Esophagus (tissue), 2 donors: ENCODE data around the gene CACNA1A. TPM values are rescaled to one million over a fixed set of nuclear protein-coding genes. Genes with fewer than 3 reads are reported as not detected.

Experiments used
- H3K27ac ChIP-seq, 2 donors: one replicate each; pipeline ENCODE4 v1.5.1; 2013; ENCODE audit warnings: low read depth in 2 of 2, mild to moderate bottlenecking in 2 of 2, inconsistent platforms in 1 of 2, low read length in 1 of 2, moderate library complexity in 1 of 2
- H3K27me3 ChIP-seq, 2 donors: one replicate each; pipeline ENCODE4 v1.6.1; 2013; ENCODE audit warnings: low read length in 2 of 2, control low read depth in 1 of 2, mild to moderate bottlenecking in 1 of 2; ENCODE audit not compliant: insufficient read depth in 2 of 2, control insufficient read depth in 1 of 2
- H3K36me3 ChIP-seq, 2 donors: one replicate each; pipeline ENCODE4 v1.6.1; 2013; ENCODE audit warnings: low read length in 1 of 2; ENCODE audit not compliant: control insufficient read depth in 2 of 2, insufficient read depth in 2 of 2
- H3K4me1 ChIP-seq, 2 donors: one replicate each; pipeline ENCODE4 v1.6.1; 2013; ENCODE audit warnings: low read length in 1 of 2; ENCODE audit not compliant: control insufficient read depth in 2 of 2, insufficient read depth in 2 of 2
- H3K4me3 ChIP-seq, 2 donors: one replicate each; pipeline ENCODE4 v1.5.1; 2013; ENCODE audit warnings: low read length in 2 of 2, mild to moderate bottlenecking in 2 of 2, low read depth in 1 of 2, moderate library complexity in 1 of 2
- H3K9me3 ChIP-seq, 2 donors: one replicate each; pipeline ENCODE4 v1.6.1; 2013; ENCODE audit warnings: mild to moderate bottlenecking in 2 of 2, low read depth in 1 of 2, low read length in 1 of 2, moderate library complexity in 1 of 2; ENCODE audit not compliant: control insufficient read depth in 2 of 2, insufficient read depth in 1 of 2
- WGBS, 2 donors: extraction: QIAGEN DNeasy Blood & Tissue Kit; methylation state at CpG; one replicate each; pipeline ENCODE4 v1.1.7; 2013; 5-methylcytosine and 5-hydroxymethylcytosine counted together
- polyA plus RNA-seq, 2 donors: library from polyadenylated mRNA; stranded (reverse); fragments of 200-250 nt; gene quantifications; one replicate each; pipeline ENCODE4 v1.2.3, GENCODE V29; 2013
- donor health status: healthy with polysubstance abuse.
- donor health status: Bipolar disorder and iron deficiency.

The CACNA1A gene
- polyA plus RNA-seq, 2 donors, result 0.20 to 0.33 TPM

DNA sequence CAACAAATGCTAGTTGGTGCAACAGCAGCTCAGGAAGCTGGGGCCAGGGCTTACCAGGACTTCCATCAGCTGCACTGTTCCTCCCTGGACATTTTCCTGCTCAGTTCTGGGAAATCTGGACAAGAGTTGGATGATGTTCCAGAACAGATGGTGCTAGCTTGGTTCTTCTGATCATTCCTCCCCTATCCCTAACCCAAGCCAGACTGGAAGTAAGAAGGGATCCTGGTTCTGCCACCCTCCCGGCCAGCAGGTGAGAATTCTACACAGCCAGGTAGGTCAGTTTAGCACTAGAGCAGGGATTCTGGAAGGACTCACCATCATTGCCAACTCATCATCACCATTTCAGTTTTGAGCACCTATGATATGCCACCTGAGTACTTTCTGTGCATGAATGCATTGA, 30.2 kb downstream of the CACNA1A start:
- Histone ChIP-seq H3K4me3 (no peak overlapping the region), H3K27ac (no peak overlapping the region), H3K4me1 (no peaks in the 10 kb centered on the region), H3K36me3 (no peaks in the 10 kb centered on the region), H3K27me3 (no peaks in the 10 kb centered on the region), H3K9me3 (peaks cover 0 to 8% of the 10 kb centered on the region in 2 donors)
- WGBS, 2 donors, result 57 to 73% methylated on average over 1 of the region's 1 CpG

DNA sequence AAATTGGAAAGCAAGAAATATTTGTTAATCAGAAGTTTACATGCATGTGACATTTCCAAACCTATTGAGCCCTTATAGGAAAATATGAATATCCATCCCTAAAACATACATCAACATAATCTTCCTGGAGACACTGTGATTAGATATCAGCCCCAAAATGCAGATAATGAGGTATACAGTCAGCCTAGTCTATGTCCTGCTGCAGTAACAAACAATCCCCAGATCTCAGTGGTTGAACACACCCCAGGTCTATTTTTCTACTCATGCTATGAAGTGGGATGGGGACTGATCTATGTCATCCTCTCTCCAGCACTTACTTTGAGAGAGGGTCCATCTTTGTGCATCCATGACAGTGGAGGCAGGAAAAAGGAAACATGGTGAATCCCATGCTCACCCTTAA, 31.2 kb downstream of the CACNA1A start:
- no peak overlapping the region for H3K4me3 ChIP-seq

DNA sequence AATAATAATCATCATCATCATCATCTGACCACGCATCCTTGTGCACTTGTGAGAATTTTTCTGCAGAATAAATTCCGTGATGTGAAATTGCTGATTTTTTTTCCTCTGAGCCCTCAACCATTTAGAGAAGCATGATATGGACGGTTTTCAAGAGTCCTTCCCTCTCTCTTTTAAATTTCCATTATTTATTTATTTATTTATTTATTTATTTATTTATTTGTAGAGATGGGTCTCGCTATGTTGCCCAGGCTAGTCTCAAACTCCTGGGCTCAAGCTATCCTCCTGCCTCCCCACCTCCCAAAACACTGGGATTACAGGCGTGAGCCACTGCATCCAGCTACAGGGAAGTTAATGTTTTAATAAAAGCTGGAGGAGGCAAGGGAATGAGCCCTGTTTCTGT, 39.6 kb downstream of the CACNA1A start:
- 74 to 81% methylated on average over 5 of the region's 5 CpGs for WGBS, 2 donors
- H3K27me3 ChIP-seq, result no peaks in the 10 kb centered on the region
- H3K9me3 ChIP-seq, result no peaks in the 10 kb centered on the region
- H3K4me1 ChIP-seq, result no peaks in the 10 kb centered on the region
- H3K4me3 ChIP-seq, result no peak overlapping the region
- H3K27ac ChIP-seq, result no peak overlapping the region
- no peaks in the 10 kb centered on the region for H3K36me3 ChIP-seq

More for the DNA sequence above, 31.2 kb downstream of the CACNA1A start:
- Histone ChIP-seq H3K36me3 (no peaks in the 10 kb centered on the region), H3K27ac (no peak overlapping the region), H3K4me1 (no peaks in the 10 kb centered on the region), H3K27me3 (no peaks in the 10 kb centered on the region), H3K9me3 (peaks cover 0 to 8% of the 10 kb centered on the region in 2 donors)

DNA sequence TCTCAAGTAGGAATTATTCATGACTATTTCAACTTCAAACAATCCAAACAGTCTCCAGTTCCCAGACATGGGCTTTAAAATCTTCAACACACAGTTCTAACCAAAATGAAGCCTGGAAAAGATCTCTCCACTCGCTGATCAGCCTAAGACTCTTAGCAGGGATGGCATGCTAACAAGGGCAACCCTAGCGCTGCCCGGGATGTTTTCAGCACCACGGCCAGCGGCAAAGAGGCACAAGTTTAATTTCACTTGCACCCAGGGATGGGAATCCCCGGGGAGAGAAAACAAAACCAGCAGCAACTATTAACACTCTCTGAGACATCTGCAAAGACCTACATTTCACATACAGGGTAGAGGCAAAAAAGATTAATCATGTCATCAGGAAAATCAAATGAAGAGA, 43.0 kb downstream of the CACNA1A start:
- 16 to 23% methylated on average over 6 of the region's 6 CpGs for WGBS, 2 donors
- Histone ChIP-seq H3K4me1 (no peaks in the 10 kb centered on the region), H3K36me3 (no peaks in the 10 kb centered on the region), H3K4me3 (no peak overlapping the region), H3K27ac (no peak overlapping the region), H3K27me3 (no peaks in the 10 kb centered on the region), H3K9me3 (no peaks in the 10 kb centered on the region)

DNA sequence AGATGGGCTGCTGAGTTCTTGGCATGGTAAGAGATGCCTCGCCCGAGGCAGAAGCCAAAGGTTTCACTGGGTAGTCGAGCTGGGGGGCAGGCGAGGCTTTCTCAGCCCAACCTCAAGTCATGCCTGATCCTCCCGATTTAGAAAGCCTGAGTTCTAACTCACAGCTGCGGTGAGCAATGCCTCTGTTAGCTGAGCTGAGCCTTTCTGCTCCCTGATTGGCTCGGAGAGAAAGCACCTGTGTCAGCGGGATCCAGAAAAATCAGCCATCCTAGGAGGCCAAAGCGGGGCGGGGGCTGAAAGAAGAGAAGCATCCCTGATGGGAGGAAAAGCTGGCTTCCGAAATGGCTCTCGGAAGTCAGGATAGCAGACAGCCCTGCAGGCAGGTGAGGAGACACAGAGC, 44.7 kb downstream of the CACNA1A start:
- Histone ChIP-seq H3K9me3 (no peaks in the 10 kb centered on the region), H3K4me1 (no peaks in the 10 kb centered on the region), H3K4me3 (no peak overlapping the region), H3K36me3 (no peaks in the 10 kb centered on the region), H3K27ac (no peak overlapping the region), H3K27me3 (no peaks in the 10 kb centered on the region)
- WGBS, 2 donors, result 70 to 71% methylated on average over 12 of the region's 12 CpGs

DNA sequence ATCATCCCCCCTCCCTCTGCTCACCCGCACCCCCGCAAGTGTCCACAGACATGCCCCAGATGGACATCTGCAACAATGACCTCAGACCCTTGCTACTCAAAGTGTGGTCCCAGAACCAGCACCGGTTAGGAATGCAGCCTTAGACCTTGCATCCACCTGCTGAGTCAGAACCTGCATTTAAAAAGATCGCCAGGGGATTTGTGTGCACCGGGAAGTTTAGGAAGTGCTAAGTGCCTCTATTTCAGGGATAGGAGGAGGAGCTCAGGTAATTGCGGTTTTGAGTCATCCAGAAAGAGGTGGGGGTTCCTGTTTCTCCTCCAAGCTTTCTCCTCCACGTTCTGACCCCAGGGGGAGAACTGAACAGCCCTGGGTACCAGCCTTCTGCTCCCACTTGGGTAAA, 46.2 kb downstream of the CACNA1A start:
- 25 to 29% methylated on average over 7 of the region's 7 CpGs for WGBS, 2 donors
- Histone ChIP-seq H3K4me1 (no peaks in the 10 kb centered on the region), H3K9me3 (no peaks in the 10 kb centered on the region), H3K4me3 (no peak overlapping the region), H3K27me3 (no peaks in the 10 kb centered on the region), H3K36me3 (no peaks in the 10 kb centered on the region), H3K27ac (no peak overlapping the region)

DNA sequence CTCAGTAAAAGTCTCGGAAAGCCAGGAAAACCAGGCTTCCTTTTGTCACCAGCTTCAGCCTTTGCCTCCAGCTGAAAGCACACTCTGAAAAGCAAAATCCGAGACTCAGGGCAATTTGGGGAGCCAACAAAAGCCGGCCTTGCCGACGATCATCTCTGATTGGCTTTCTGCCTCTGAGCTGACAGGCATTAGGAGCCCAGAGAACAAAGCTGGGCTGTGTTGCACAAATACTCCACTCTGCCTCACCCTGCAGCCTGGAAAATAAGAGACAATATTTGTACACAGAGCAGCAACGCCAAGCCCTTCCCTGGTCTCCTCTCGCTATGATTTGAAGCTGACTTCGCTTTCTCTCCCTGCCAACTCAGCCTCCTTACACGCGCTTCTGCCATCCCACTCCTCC, 46.9 kb downstream of the CACNA1A start:
- H3K27ac ChIP-seq, result no peak overlapping the region
- H3K9me3 ChIP-seq, result no peaks in the 10 kb centered on the region
- H3K4me1 ChIP-seq, result no peaks in the 10 kb centered on the region
- H3K27me3 ChIP-seq, result no peaks in the 10 kb centered on the region
- no peak overlapping the region for H3K4me3 ChIP-seq
- H3K36me3 ChIP-seq, result no peaks in the 10 kb centered on the region
- WGBS, 2 donors, result 47 to 48% methylated on average over 10 of the region's 10 CpGs

DNA sequence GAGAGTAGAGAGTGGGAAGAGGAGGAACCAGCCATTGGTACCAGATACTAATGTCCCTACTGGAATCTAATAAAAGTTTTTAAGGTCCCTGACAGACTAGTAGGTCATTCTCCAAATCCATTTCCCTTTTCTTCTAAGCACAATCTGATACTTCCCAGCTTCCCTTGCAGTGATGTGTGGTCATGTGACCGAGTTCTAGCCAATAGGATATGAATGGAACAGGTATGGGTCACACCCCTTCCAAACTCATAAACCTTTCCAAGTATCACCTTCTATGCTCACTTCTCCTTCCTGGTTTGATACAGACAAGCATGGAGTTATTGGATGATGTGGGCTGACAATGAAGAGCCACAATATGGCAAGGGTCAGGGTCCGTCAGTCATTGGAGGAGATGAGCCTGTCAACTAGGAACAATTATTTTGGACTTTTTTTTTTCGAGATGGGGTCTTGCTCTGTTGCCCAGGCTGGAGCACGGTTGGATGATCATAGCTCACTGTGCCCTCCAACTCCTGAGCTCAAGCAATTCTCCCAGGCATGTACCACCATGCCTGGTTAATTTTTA, 54.8 kb downstream of the CACNA1A start:
- no peaks in the 10 kb centered on the region for H3K4me1 ChIP-seq
- 67 to 69% methylated on average over 4 of the region's 4 CpGs for WGBS, 2 donors
- no peak overlapping the region for H3K27ac ChIP-seq
- H3K36me3 ChIP-seq, result no peaks in the 10 kb centered on the region
- no peak overlapping the region for H3K4me3 ChIP-seq
- H3K27me3 ChIP-seq, result no peaks in the 10 kb centered on the region
- peaks cover 6% of the 10 kb centered on the region in 2 donors for H3K9me3 ChIP-seq

DNA sequence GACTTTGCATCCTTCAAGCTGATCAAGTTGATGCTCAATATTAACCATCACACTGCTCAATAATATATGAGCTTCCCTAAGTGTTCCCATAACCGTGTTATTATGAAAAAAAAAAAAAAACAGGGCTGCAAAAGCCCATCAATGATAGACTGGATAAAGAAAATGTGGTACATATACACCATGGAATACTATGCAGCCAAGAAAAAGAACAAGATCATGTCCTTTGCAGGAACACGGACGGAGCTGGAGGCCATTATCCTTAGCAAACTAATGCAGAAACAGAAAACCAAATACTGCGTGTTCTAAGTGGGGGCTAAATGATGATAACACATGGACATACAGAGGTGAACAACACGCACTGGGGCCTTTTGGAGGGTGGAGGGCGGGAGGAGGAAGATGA, 58.3 kb downstream of the CACNA1A start:
- Histone ChIP-seq H3K27ac (no peak overlapping the region), H3K4me1 (no peaks in the 10 kb centered on the region), H3K4me3 (no peak overlapping the region), H3K27me3 (no peaks in the 10 kb centered on the region), H3K36me3 (no peaks in the 10 kb centered on the region), H3K9me3 (peaks cover 5 to 6% of the 10 kb centered on the region in 2 donors)
- WGBS, 2 donors, result 83 to 89% methylated on average over 6 of the region's 6 CpGs

DNA sequence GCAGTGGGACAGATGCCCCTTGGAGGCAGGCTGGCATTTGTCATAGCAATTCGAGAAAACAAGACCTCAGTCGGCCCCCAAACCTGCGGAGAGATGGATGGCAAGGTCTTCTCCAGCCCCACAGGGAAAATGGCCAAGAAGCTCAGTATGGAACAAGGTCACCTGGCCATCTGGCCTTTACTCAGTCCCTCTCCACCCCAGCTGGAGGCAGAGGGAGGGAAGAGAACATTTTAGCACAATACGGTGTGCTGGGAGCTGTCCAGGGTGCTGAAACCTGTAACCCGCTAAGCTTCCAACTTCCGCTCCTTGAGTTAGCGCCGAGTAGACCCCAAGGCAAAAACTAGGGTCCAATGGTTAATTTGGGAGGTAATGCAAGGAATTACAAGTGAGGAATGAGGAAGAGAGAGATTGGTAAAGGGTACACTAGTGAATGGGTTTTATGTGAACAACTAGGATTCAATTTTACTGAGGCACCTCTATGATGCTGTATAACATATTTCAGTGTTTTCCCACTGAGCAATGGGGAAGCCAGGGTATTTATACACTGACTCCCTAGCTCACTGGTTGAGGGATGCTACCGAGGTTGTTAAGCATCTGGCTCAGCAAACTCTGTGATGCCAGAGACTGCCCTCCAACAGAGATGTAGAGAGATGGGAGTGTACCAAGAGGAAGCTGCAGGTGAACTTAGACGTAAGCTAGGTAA, 64.3 kb downstream of the CACNA1A start:
- Histone ChIP-seq H3K4me1 (no peaks in the 10 kb centered on the region), H3K4me3 (no peak overlapping the region), H3K36me3 (no peaks in the 10 kb centered on the region), H3K27ac (no peak overlapping the region), H3K27me3 (no peaks in the 10 kb centered on the region), H3K9me3 (peaks cover 0 to 4% of the 10 kb centered on the region in 2 donors)
- WGBS, 2 donors, result 45 to 49% methylated on average over 10 of the region's 10 CpGs
